Body of pancreas (tissue), 4 donors: Measurements from ENCODE around the gene STRIP2.

ENCODE experiments used
- CTCF ChIP-seq, 7 experiments: fragments of 450-650 bp in 4 of 7; fragments of 200-600 bp in 3 of 7; sonication (generic) in 3 of 7; IDR thresholded peaks; one replicate each; pipeline ENCODE4 v1.5.1; 2016 to 2019; ENCODE audit warnings: antibody characterized with exemption in 7 of 7
- POLR2A ChIP-seq, 3 donors: fragments of 450-650 bp; IDR thresholded peaks; one replicate each; pipeline ENCODE4 v1.6.1; 2016; ENCODE audit warnings: antibody characterized with exemption in 3 of 3, mild to moderate bottlenecking in 2 of 3

- TF ChIP-seq CTCF (IDR thresholded peaks at IDR 0.05), result no peak
- no peak for TF ChIP-seq POLR2A (IDR thresholded peaks at IDR 0.05)
Observed at GRCh38 chr7:129389829-129390228, 44.4 kb upstream of the STRIP2 start.
